ENCODE measurements around the gene SFR1.
A peak's percentile ranks its signal among the peaks of the same experiment; 100 is the strongest.

SFR1 gene

GRCh38 chr10:104103956-104104355 lies 18.0 kb upstream of the SFR1 start:
- DNase-seq (ENCODE audit: low spot score): no peak
- no peak for TF ChIP-seq CTCF (IDR thresholded peaks at IDR 0.05)
- no peak overlapping the region for H3K27ac ChIP-seq
- no peak overlapping the region for H3K4me3 ChIP-seq

- no peak for DNase-seq (ENCODE audit: low spot score)
- Histone ChIP-seq H3K27ac (no peak overlapping the region), H3K4me3 (no peak overlapping the region)
- no peak for TF ChIP-seq CTCF (IDR thresholded peaks at IDR 0.05)
Measured at GRCh38 chr10:104104418-104104817, 17.6 kb upstream of the SFR1 start.

GRCh38 chr10:104104926-104105325 lies 17.0 kb upstream of the SFR1 start:
- DNase-seq (ENCODE audit: low spot score): no peak
- H3K4me3 ChIP-seq: no peak overlapping the region
- no peak for TF ChIP-seq CTCF (IDR thresholded peaks at IDR 0.05)
- no peak overlapping the region for H3K27ac ChIP-seq

DNA sequence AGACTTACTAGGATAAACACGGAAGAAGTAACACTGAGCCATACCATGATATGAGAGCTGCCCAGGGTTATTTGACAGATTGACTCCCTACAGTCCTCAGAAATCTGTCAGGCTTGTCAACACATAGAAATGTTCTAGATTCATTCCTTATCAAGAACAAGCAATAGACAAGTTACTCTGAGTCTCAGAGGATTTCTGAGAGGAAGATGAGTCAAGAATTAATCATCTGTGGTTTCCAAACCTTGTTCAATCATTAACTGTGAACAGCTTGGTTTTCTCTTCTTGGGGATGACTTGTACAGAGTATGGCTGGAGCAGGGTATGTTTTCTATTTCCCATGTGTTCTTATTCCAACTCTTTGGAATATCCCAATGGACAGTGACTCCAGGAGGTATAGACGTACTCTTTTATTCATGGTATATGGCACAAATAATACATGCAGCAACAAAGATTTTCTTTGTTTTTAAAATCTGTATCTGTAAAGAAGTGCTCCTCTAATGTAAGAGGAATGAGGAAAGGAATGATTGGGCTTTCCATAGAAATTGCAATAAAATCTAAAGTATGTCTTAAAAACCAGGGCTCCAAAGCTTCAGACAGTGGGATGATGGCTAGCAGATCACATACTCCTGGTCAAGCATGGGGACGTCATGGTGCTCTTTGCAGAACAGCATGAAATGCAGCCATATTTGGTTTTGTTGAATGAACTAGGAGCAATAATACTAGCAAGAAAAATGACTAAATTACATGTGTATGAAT lies 11.9 kb upstream of the SFR1 start:
- H3K4me3 ChIP-seq: no peak overlapping the region
- no peak overlapping the region for H3K27ac ChIP-seq
- no peak for DNase-seq (ENCODE audit: low spot score)
- no peak for TF ChIP-seq CTCF (IDR thresholded peaks at IDR 0.05)

- no peak for TF ChIP-seq CTCF (IDR thresholded peaks at IDR 0.05)
- Histone ChIP-seq H3K27ac (no peak overlapping the region), H3K4me3 (no peak overlapping the region)
- DNase-seq (ENCODE audit: low spot score): no peak
Measured at GRCh38 chr10:104113376-104113956, 8.5 kb upstream of the SFR1 start.

GRCh38 chr10:104117839-104118323 lies 4.1 kb upstream of the SFR1 start:
- DNase-seq (ENCODE audit: low spot score): no peak
- no peak overlapping the region for H3K4me3 ChIP-seq
- TF ChIP-seq CTCF (IDR thresholded peaks at IDR 0.05): no peak
- H3K27ac ChIP-seq: no peak overlapping the region

DNA sequence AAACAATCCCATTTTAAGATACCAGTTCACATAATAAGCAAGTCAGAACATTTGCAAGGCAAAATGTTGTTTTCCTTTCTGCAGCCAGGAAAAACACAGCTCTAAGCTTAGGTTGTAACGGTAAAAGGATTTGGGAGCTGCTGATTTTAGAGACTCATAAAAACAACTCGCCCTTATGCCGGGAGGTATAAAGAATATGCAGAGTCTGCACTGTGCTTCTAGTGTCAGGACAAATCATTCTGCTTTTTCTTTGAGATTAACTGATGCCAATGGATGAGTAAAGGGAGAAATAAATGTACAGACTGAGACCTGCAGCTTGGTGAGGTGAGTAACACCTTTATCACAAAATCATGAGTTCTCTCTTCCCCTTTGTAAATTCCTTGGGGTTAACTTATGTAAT lies 2.0 kb upstream of the SFR1 start:
- Histone ChIP-seq H3K27ac (peak overlapping the region; percentile 97), H3K4me3 (no peak overlapping the region)
- DNase-seq (ENCODE audit: low spot score): no peak
- TF ChIP-seq CTCF (IDR thresholded peaks at IDR 0.05): no peak
